KOPT-K1 (cell line): ENCODE results near the gene LIPN.

Experiments used
- H3K27ac ChIP-seq: fragments of 200-600 bp; sonication (generic); 2 replicates; pipeline ENCODE4 v1.5.1; 2016; ENCODE audit warnings: antibody characterized with exemption, mild to moderate bottlenecking, low read depth, low read length; ENCODE audit not compliant: poor library complexity, severe bottlenecking
- H3K36me3 ChIP-seq: fragments of 200-600 bp; sonication (generic); 2 replicates; pipeline ENCODE4 v1.5.1; 2017; ENCODE audit warnings: antibody characterized with exemption, mild to moderate bottlenecking, low read length, moderate library complexity; ENCODE audit not compliant: insufficient read depth
- H3K9me3 ChIP-seq: fragments of 200-600 bp; sonication (generic); 2 replicates; pipeline ENCODE4 v1.5.1; 2017; ENCODE audit warnings: antibody characterized with exemption, low read length, mild to moderate bottlenecking; ENCODE audit not compliant: insufficient read depth, poor library complexity, severe bottlenecking

The LIPN gene

GRCh38 chr10:88762906-88763305, 3.1 kb downstream of the LIPN start:
- Histone ChIP-seq H3K9me3 (no peaks in the 10 kb centered on the region), H3K27ac (no peak overlapping the region)

GRCh38 chr10:88763441-88763840, 3.6 kb downstream of the LIPN start:
- Histone ChIP-seq H3K9me3 (no peaks in the 10 kb centered on the region), H3K27ac (no peak overlapping the region)

More at GRCh38 chr10:88762906-88763305, 3.1 kb downstream of the LIPN start:
- no peaks in the 10 kb centered on the region for H3K36me3 ChIP-seq

GRCh38 chr10:88764110-88764509, 4.3 kb downstream of the LIPN start:
- no peak overlapping the region for H3K27ac ChIP-seq
- no peaks in the 10 kb centered on the region for H3K36me3 ChIP-seq
- H3K9me3 ChIP-seq, result no peaks in the 10 kb centered on the region

More at GRCh38 chr10:88763441-88763840, 3.6 kb downstream of the LIPN start:
- H3K36me3 ChIP-seq, result no peaks in the 10 kb centered on the region

GRCh38 chr10:88765816-88766215, 6.0 kb downstream of the LIPN start:
- H3K9me3 ChIP-seq, result no peaks in the 10 kb centered on the region
- H3K36me3 ChIP-seq, result no peaks in the 10 kb centered on the region
- H3K27ac ChIP-seq, result no peak overlapping the region

GRCh38 chr10:88769384-88769783, 9.6 kb downstream of the LIPN start:
- H3K9me3 ChIP-seq, result peaks cover 11% of the 10 kb centered on the region
- no peaks in the 10 kb centered on the region for H3K36me3 ChIP-seq
- H3K27ac ChIP-seq, result no peak overlapping the region

GRCh38 chr10:88781206-88781605, 21.4 kb downstream of the LIPN start:
- Histone ChIP-seq H3K27ac (no peak overlapping the region), H3K9me3 (no peaks in the 10 kb centered on the region), H3K36me3 (no peaks in the 10 kb centered on the region)

- no peaks in the 10 kb centered on the region for H3K9me3 ChIP-seq
- no peaks in the 10 kb centered on the region for H3K36me3 ChIP-seq
- no peak overlapping the region for H3K27ac ChIP-seq
These were observed 22.4 kb downstream of the LIPN start for GRCh38 chr10:88782222-88782621.

- no peak overlapping the region for H3K27ac ChIP-seq
- H3K36me3 ChIP-seq, result no peaks in the 10 kb centered on the region
- H3K9me3 ChIP-seq, result no peaks in the 10 kb centered on the region
These were observed 23.9 kb downstream of the LIPN start for GRCh38 chr10:88783724-88784123.

- H3K27ac ChIP-seq, result no peak overlapping the region
- no peaks in the 10 kb centered on the region for H3K36me3 ChIP-seq
- H3K9me3 ChIP-seq, result no peaks in the 10 kb centered on the region
These were observed 26.4 kb downstream of the LIPN start for GRCh38 chr10:88786032-88786770.

- Histone ChIP-seq H3K36me3 (no peaks in the 10 kb centered on the region), H3K9me3 (no peaks in the 10 kb centered on the region), H3K27ac (no peak overlapping the region)
These were observed 27.6 kb downstream of the LIPN start for GRCh38 chr10:88787463-88787862.

- Histone ChIP-seq H3K36me3 (no peaks in the 10 kb centered on the region), H3K9me3 (no peaks in the 10 kb centered on the region), H3K27ac (no peak overlapping the region)
These were observed 29.1 kb downstream of the LIPN start for GRCh38 chr10:88788924-88789323.

GRCh38 chr10:88791924-88792323, 32.1 kb downstream of the LIPN start:
- H3K27ac ChIP-seq, result no peak overlapping the region
- no peaks in the 10 kb centered on the region for H3K9me3 ChIP-seq
- H3K36me3 ChIP-seq, result no peaks in the 10 kb centered on the region

GRCh38 chr10:88792661-88793060, 32.8 kb downstream of the LIPN start:
- H3K27ac ChIP-seq, result no peak overlapping the region
- H3K9me3 ChIP-seq, result no peaks in the 10 kb centered on the region
- no peaks in the 10 kb centered on the region for H3K36me3 ChIP-seq

- Histone ChIP-seq H3K36me3 (no peaks in the 10 kb centered on the region), H3K9me3 (no peaks in the 10 kb centered on the region), H3K27ac (no peak overlapping the region)
These were observed 34.0 kb downstream of the LIPN start for GRCh38 chr10:88793712-88794299.

GRCh38 chr10:88794731-88795130, 34.9 kb downstream of the LIPN start:
- no peak overlapping the region for H3K27ac ChIP-seq
- H3K36me3 ChIP-seq, result no peaks in the 10 kb centered on the region
- no peaks in the 10 kb centered on the region for H3K9me3 ChIP-seq
